A549 (cell line): ENCODE results near the gene AFMID. TPM values are rescaled to one million over a fixed set of nuclear protein-coding genes. Genes with fewer than 3 reads are reported as not detected.

Source experiments
- ATAC-seq, 2 experiments: fragments of 200-7000 bp in 1 of 2; fragments of >200 bp in 1 of 2; cut with Nextera tagmentation in 1 of 2; cut with Tn5 transposase in 1 of 2; 3 replicates each; pipeline versions ENCODE4 v1.8.0 to v1.9.1; 2018 to 2020; ENCODE audit warnings: mild to moderate bottlenecking in 1 of 2, moderate library complexity in 1 of 2
- CTCF ChIA-PET: fragments of 300-600 bp; sonication (Branson Sonifier 250); formaldehyde crosslinking; extraction: SDS; loops from one replicate; lab custom pipeline; 2021; ENCODE audit warnings: antibody characterized with exemption, inconsistent platforms; lab: Yijun Ruan, JAX
- POLR2A ChIA-PET: fragments of 350-600 bp; formaldehyde crosslinking; extraction: SDS; loops from one replicate; lab custom pipeline; 2021; ENCODE audit warnings: antibody characterized with exemption, inconsistent platforms; lab: Yijun Ruan, JAX
- DNase-seq, 2 experiments: peaks; one replicate each; pipeline versions ENCODE4 v3.0.0 to v3.0.0-alpha.2; 2011 to 2016; ENCODE audit warnings: low read depth in 1 of 2, low spot score in 1 of 2
- FAIRE-seq: peaks from 2 replicates; lab custom pipeline; 2011; peaks lifted over from hg19 to GRCh38; lab: Jason Lieb, UNC
- H3K27ac ChIP-seq, 2 experiments: fragments of >200 bp; sonication (Bioruptor Twin); formaldehyde crosslinking; 3 replicates each; pipeline ENCODE4 v1.5.1; 2016 to 2017
- H3K4me1 ChIP-seq: fragments of >200 bp; sonication (Bioruptor Twin); formaldehyde crosslinking; 3 replicates; pipeline ENCODE4 v1.6.1; 2016
- H3K4me2 ChIP-seq: fragments of >200 bp; sonication (Bioruptor Twin); formaldehyde crosslinking; 3 replicates; pipeline ENCODE4 v1.6.1; 2016
- H3K4me3 ChIP-seq: fragments of >200 bp; sonication (Bioruptor Twin); formaldehyde crosslinking; 3 replicates; pipeline ENCODE4 v1.5.1; 2016
- H3K9me3 ChIP-seq: fragments of >200 bp; sonication (Bioruptor Twin); formaldehyde crosslinking; 3 replicates; pipeline ENCODE4 v1.6.1; 2016
- CBX2 ChIP-seq: fragments of 200-600 bp; sonication (generic); IDR thresholded peaks from 2 replicates; pipeline ENCODE4 v1.6.1; 2016; ENCODE audit warnings: low read depth, mild to moderate bottlenecking, borderline replicate concordance
- CHD2 ChIP-seq: fragments of 150-350 bp; IDR thresholded peaks from 2 replicates; pipeline ENCODE4 v1.6.1; 2014; ENCODE audit warnings: low read length; ENCODE audit not compliant: partially characterized antibody
- E2F6 ChIP-seq: IDR thresholded peaks from 2 replicates; pipeline ENCODE4 v1.6.1; 2012; ENCODE audit warnings: low read depth, borderline replicate concordance
- EHMT2 ChIP-seq: fragments of 200-600 bp; sonication (generic); IDR thresholded peaks from 2 replicates; pipeline ENCODE4 v1.6.1; 2016; ENCODE audit warnings: antibody characterized with exemption, low read depth, mild to moderate bottlenecking, moderate library complexity
- ELK1 ChIP-seq: fragments of 150-350 bp; IDR thresholded peaks from 2 replicates; pipeline ENCODE4 v1.6.1; 2014; ENCODE audit warnings: low read depth, mild to moderate bottlenecking, low read length
- FOSL2 ChIP-seq, 2 experiments: fragments of 450-650 bp in 1 of 2; fragments of >200 bp in 1 of 2; sonication (Bioruptor Twin) in 1 of 2; formaldehyde crosslinking; IDR thresholded peaks; 2 replicates each; pipeline versions ENCODE4 v1.5.0 to v1.6.1; 2016 to 2020; ENCODE audit warnings: mild to moderate bottlenecking in 1 of 2, moderate library complexity in 1 of 2
- FOXS1 ChIP-seq: fragments of 250-450 bp; sonication (Bioruptor Pico); IDR thresholded peaks from 2 replicates; pipeline ENCODE4 v1.5.0; 2020; ENCODE audit warnings: mild to moderate bottlenecking, moderate library complexity
- HDAC2 ChIP-seq: fragments of 200-600 bp; sonication (generic); IDR thresholded peaks from 2 replicates; pipeline ENCODE4 v1.6.1; 2016
- HES2 ChIP-seq: fragments of >200 bp; sonication (Bioruptor Twin); formaldehyde crosslinking; IDR thresholded peaks from 2 replicates; pipeline ENCODE4 v1.6.1; 2016
- HOXB13 ChIP-seq: fragments of 250-450 bp; sonication (Bioruptor Pico); IDR thresholded peaks from 2 replicates; pipeline ENCODE4 v1.5.0; 2020; ENCODE audit warnings: low read depth, mild to moderate bottlenecking, moderate library complexity
- JUNB ChIP-seq: fragments of >200 bp; sonication (Bioruptor Twin); formaldehyde crosslinking; IDR thresholded peaks from 2 replicates; pipeline ENCODE4 v1.6.1; 2016
- KDM1A ChIP-seq: fragments of 200-600 bp; sonication (generic); IDR thresholded peaks from 2 replicates; pipeline ENCODE4 v1.6.1; 2016; ENCODE audit warnings: low read depth, mild to moderate bottlenecking
- MAX ChIP-seq: IDR thresholded peaks from 2 replicates; pipeline ENCODE4 v1.6.1; 2012
- NPAS2 ChIP-seq: fragments of 250-450 bp; sonication (Bioruptor Pico); IDR thresholded peaks from 2 replicates; pipeline ENCODE4 v1.8.0; 2022; ENCODE audit warnings: mild to moderate bottlenecking, moderate library complexity, borderline replicate concordance
- NR3C1 ChIP-seq: fragments of >200 bp; sonication (Bioruptor Twin); formaldehyde crosslinking; IDR thresholded peaks from 3 replicates; pipeline ENCODE4 v1.6.1; 2017
- POLR2A ChIP-seq: IDR thresholded peaks from 2 replicates; pipeline ENCODE4 v1.6.1; 2012; ENCODE audit warnings: mild to moderate bottlenecking, low read length
- RFX5 ChIP-seq: fragments of 450-650 bp; IDR thresholded peaks from 2 replicates; pipeline ENCODE4 v1.7.1; 2014; ENCODE audit warnings: antibody characterized with exemption, mild to moderate bottlenecking, moderate library complexity
- RNF2 ChIP-seq: fragments of 200-600 bp; sonication (generic); IDR thresholded peaks from 2 replicates; pipeline ENCODE4 v1.6.1; 2016; ENCODE audit warnings: low read depth, mild to moderate bottlenecking, antibody characterized with exemption, moderate library complexity, borderline replicate concordance
- TFCP2L1 ChIP-seq: fragments of 250-450 bp; sonication (Bioruptor Pico); IDR thresholded peaks from 2 replicates; pipeline ENCODE4 v1.5.0; 2021; ENCODE audit warnings: mild to moderate bottlenecking
- USF2 ChIP-seq: fragments of 450-650 bp; IDR thresholded peaks from 2 replicates; pipeline ENCODE4 v1.6.1; 2014; ENCODE audit warnings: antibody characterized with exemption
- ZNF302 ChIP-seq: fragments of 250-450 bp; sonication (Bioruptor Pico); IDR thresholded peaks from 2 replicates; pipeline ENCODE4 v1.9.0; 2021; ENCODE audit warnings: inconsistent platforms, mild to moderate bottlenecking, moderate library complexity
- WGBS: methylation state at CpG from one replicate; pipeline ENCODE4 v1.1.6; 2017; ENCODE audit errors: missing lambda C conversion rate; 5-methylcytosine and 5-hydroxymethylcytosine counted together
- polyA plus RNA-seq, 4 experiments: library from polyadenylated mRNA; depleted of rRNA in 3 of 4; stranded (reverse); fragments of >200 nt; fragmentation: RNase III in 1 of 4; extraction: RNeasy Plus Mini Kit Qiagen cat#74134 plus additional on column Dnase treatment in 1 of 4; gene quantifications; 2 replicates in 3 of 4; 3 replicates in 1 of 4; pipeline ENCODE4 v1.2.3, GENCODE V29; 2011 to 2017

AFMID gene
- polyA plus RNA-seq, 2 of the 4 experiments (the other 2 are of a cell fraction) = 33.4 to 43.4 TPM

GRCh38 chr17:78148286-78149016 lies 38.7 kb upstream of the AFMID start:
- CTCF ChIA-PET = interaction anchor here (1.0 to 24.0 kb wide), 6 partner anchors 10 to 64 kb away, joined by 3 to 295 read pairs (median 11); partner anchors contain the start of gene SYNGR2

GRCh38 chr17:78151514-78152008 lies 35.6 kb upstream of the AFMID start:
- Histone ChIP-seq H3K27ac (peak overlapping the region; percentile 59 to 85), H3K9me3 (no peaks in the 10 kb centered on the region), H3K4me3 (no peak overlapping the region), H3K4me2 (peak overlapping the region; percentile 73), H3K4me1 (peaks cover 30% of the 10 kb centered on the region)
- peak; percentile 70 to 81 for ATAC-seq
- peak; percentile 79 to 93 for DNase-seq
- 29% methylated on average over 7 of the region's 7 CpGs for WGBS
- POLR2A ChIA-PET = interaction anchor here (1.0 to 1.6 kb wide), 2 partner anchors 10 to 11 kb away, joined by 4 to 7 read pairs; no protein-coding TSS in a partner anchor
- no peak for TF ChIP-seq ELK1
- no peak for TF ChIP-seq NR3C1
- TF ChIP-seq MAX = 0 out of 2 replicates have a peak, but pooled peaks have one; percentile 11
- no peak for FAIRE-seq
- CTCF ChIA-PET = interaction anchor here (1.0 to 24.0 kb wide), 6 partner anchors 9 to 99 kb away, joined by 3 to 295 read pairs (median 3); partner anchors contain the start of gene SYNGR2

More at GRCh38 chr17:78148286-78149016, 38.7 kb upstream of the AFMID start:
- TF ChIP-seq HOXB13 = no peak
- TF ChIP-seq CHD2 = no peak
- TF ChIP-seq KDM1A = no peak
- TF ChIP-seq ZNF302 (CRISPR knock-in tag) = no peak
- no peak for TF ChIP-seq ELK1
- no peak for TF ChIP-seq RNF2
- TF ChIP-seq E2F6 = no peak
- no peak for TF ChIP-seq FOXS1
- TF ChIP-seq EHMT2 = no peak
- TF ChIP-seq TFCP2L1 (CRISPR knock-in tag) = no peak
- no peak for TF ChIP-seq HES2
- no peak for TF ChIP-seq HDAC2
- TF ChIP-seq FOSL2 (IDR thresholded peaks at IDR 0.05) = no peak
- no peak for TF ChIP-seq FOSL2 (CRISPR knock-in tag; IDR thresholded peaks at IDR 0.05)
- no peak for TF ChIP-seq RFX5
- TF ChIP-seq CBX2 = no peak
- TF ChIP-seq NR3C1 = no peak
- no peak for TF ChIP-seq JUNB
- no peak for TF ChIP-seq USF2
- no peak for TF ChIP-seq POLR2A
- no peak for TF ChIP-seq NPAS2 (CRISPR knock-in tag)
- WGBS = 79% methylated on average over 14 of the region's 14 CpGs
- DNase-seq = no peak
- ATAC-seq = no peak
- peak overlapping the region in 1 of 2 experiments; percentile 41; a peak in 2 of 6 replicates for H3K27ac ChIP-seq
- no peaks in the 10 kb centered on the region for H3K9me3 ChIP-seq
- no peak overlapping the region for H3K4me2 ChIP-seq
- POLR2A ChIA-PET = no interaction called here
- peaks cover 50% of the 10 kb centered on the region for H3K4me1 ChIP-seq
- no peak overlapping the region for H3K4me3 ChIP-seq
- no peak for FAIRE-seq
